ENCODE data around the gene EPN2. TPM values are rescaled to one million over a fixed set of nuclear protein-coding genes. Genes with fewer than 3 reads are reported as not detected.

EPN2 gene
- total RNA-seq, 4 donors from 2014 or later: 30.7 to 156 (median 45.1) TPM

GRCh38 chr17:19334331-19334730 is 97.2 kb downstream of the EPN2 start:
- no peak for ATAC-seq
- 80% methylated on average over 1 of the region's 6 CpGs; no CpG with 5 or more reads in 1 of the 2 donors for WGBS, 2 donors (ENCODE audit: low coverage in 1 of 2)
- Histone ChIP-seq H3K27me3 (no peaks in the 10 kb centered on the region), H3K36me3 (peaks cover 0 to 62% of the 10 kb centered on the region in 2 donors), H3K9me3 (no peaks in the 10 kb centered on the region), H3K4me1 (peaks cover 0 to 21% (median 0%) of the 10 kb centered on the region in 3 donors), H3K4me3 (no peak overlapping the region), H3K27ac (no peak overlapping the region)
- TF ChIP-seq POLR2A (IDR thresholded peaks at IDR 0.05) (no peak), EP300 (IDR thresholded peaks at IDR 0.05) (no peak), POLR2AphosphoS5 (IDR thresholded peaks at IDR 0.05) (no peak), CTCF (IDR thresholded peaks at IDR 0.05) (no peak)

- TF ChIP-seq CTCF (IDR thresholded peaks at IDR 0.05) (no peak), POLR2AphosphoS5 (IDR thresholded peaks at IDR 0.05) (no peak), EP300 (IDR thresholded peaks at IDR 0.05) (no peak), POLR2A (IDR thresholded peaks at IDR 0.05) (no peak)
- H3K27me3 ChIP-seq: no peaks in the 10 kb centered on the region
- ATAC-seq: no peak
- H3K9me3 ChIP-seq: no peaks in the 10 kb centered on the region
- H3K27ac ChIP-seq: no peak overlapping the region
- WGBS, 2 donors (ENCODE audit: low coverage in 1 of 2): no CpG with 5 or more reads among the region's 18 CpGs
- peaks cover 0 to 46% of the 10 kb centered on the region in 2 donors for H3K36me3 ChIP-seq
- no peak overlapping the region for H3K4me3 ChIP-seq
- peaks cover 0 to 21% (median 0%) of the 10 kb centered on the region in 3 donors for H3K4me1 ChIP-seq
Observed at GRCh38 chr17:19335951-19336631, 98.9 kb downstream of the EPN2 start.

GRCh38 chr17:19336938-19337711 is 100.0 kb downstream of the EPN2 start:
- 61% methylated on average over 3 to 7 of the region's 21 CpGs for WGBS, 2 donors (ENCODE audit: low coverage in 1 of 2)
- H3K27ac ChIP-seq: peak overlapping the region in 1 of 4 donors; percentile 33
- H3K9me3 ChIP-seq: no peaks in the 10 kb centered on the region
- ATAC-seq: peak; percentile 65
- TF ChIP-seq CTCF (IDR thresholded peaks at IDR 0.05): peak in 1 of 4 experiments; percentile 81
- TF ChIP-seq EP300 (IDR thresholded peaks at IDR 0.05): no peak
- TF ChIP-seq POLR2AphosphoS5 (IDR thresholded peaks at IDR 0.05): no peak
- TF ChIP-seq POLR2A (IDR thresholded peaks at IDR 0.05): no peak
- peaks cover 0 to 29% (median 0%) of the 10 kb centered on the region in 3 donors for H3K4me1 ChIP-seq
- H3K27me3 ChIP-seq: no peaks in the 10 kb centered on the region
- no peak overlapping the region for H3K4me3 ChIP-seq
- H3K36me3 ChIP-seq: peaks cover 0 to 40% of the 10 kb centered on the region in 2 donors

- H3K36me3 ChIP-seq: peaks cover 0 to 35% of the 10 kb centered on the region in 2 donors
- TF ChIP-seq POLR2A (IDR thresholded peaks at IDR 0.05): no peak
- no peak for TF ChIP-seq EP300 (IDR thresholded peaks at IDR 0.05)
- TF ChIP-seq CTCF (IDR thresholded peaks at IDR 0.05): no peak
- TF ChIP-seq POLR2AphosphoS5 (IDR thresholded peaks at IDR 0.05): no peak
- WGBS, 2 donors (ENCODE audit: low coverage in 1 of 2): no CpG with 5 or more reads among the region's 2 CpGs
- no peaks in the 10 kb centered on the region for H3K9me3 ChIP-seq
- H3K27ac ChIP-seq: peak overlapping the region in 3 of 4 donors; percentile 24 to 33 (median 27)
- H3K27me3 ChIP-seq: no peaks in the 10 kb centered on the region
- no peak for ATAC-seq
- peaks cover 0 to 34% (median 0%) of the 10 kb centered on the region in 3 donors for H3K4me1 ChIP-seq
- no peak overlapping the region for H3K4me3 ChIP-seq
Observed at GRCh38 chr17:19337712-19338023, 100.5 kb downstream of the EPN2 start.
